HepG2 (cell line): ENCODE results near the gene PBX2. TPM values are rescaled to one million over a fixed set of nuclear protein-coding genes. Genes with fewer than 3 reads are reported as not detected.
A peak's percentile ranks its signal among the peaks of the same experiment; 100 is the strongest.

ENCODE experiments used
- BORCS8-MEF2B ChIP-seq: sonication (generic); formaldehyde crosslinking; IDR thresholded peaks from 2 replicates; pipeline ENCODE4 v1.8.0; 2022; ENCODE audit warnings: mild to moderate bottlenecking, missing genetic modification reagents
- DMAP1 ChIP-seq: IDR thresholded peaks from 2 replicates; pipeline ENCODE4 v1.6.1; 2016
- HNRNPUL1 ChIP-seq: fragments of 200-400 bp; formaldehyde crosslinking; IDR thresholded peaks from 2 replicates; pipeline ENCODE4 v1.6.1; 2017; ENCODE audit warnings: low read depth, mild to moderate bottlenecking, low read length, moderate library complexity
- KDM5B ChIP-seq: sonication (generic); formaldehyde crosslinking; IDR thresholded peaks from 2 replicates; pipeline ENCODE4 v1.4.0; 2020; ENCODE audit warnings: missing genetic modification reagents, mild to moderate bottlenecking, borderline replicate concordance
- KLF15 ChIP-seq: sonication (generic); formaldehyde crosslinking; IDR thresholded peaks from 2 replicates; pipeline ENCODE4 v1.8.1; 2023; ENCODE audit warnings: borderline replicate concordance, mild to moderate bottlenecking, inconsistent platforms, missing genetic modification reagents, mixed read lengths
- NFKBIZ ChIP-seq: IDR thresholded peaks from 2 replicates; pipeline ENCODE4 v1.6.1; 2018; ENCODE audit warnings: missing genetic modification reagents, missing compliant biosample characterization
- SMAD1 ChIP-seq: sonication (generic); formaldehyde crosslinking; IDR thresholded peaks from 2 replicates; pipeline ENCODE4 v1.4.0; 2020; ENCODE audit warnings: missing genetic modification reagents, low read depth, mild to moderate bottlenecking, borderline replicate concordance
- TFDP2 ChIP-seq: sonication (generic); formaldehyde crosslinking; IDR thresholded peaks from 2 replicates; pipeline ENCODE4 v1.4.0; 2020; ENCODE audit warnings: missing genetic modification reagents
- THRA ChIP-seq: sonication (generic); formaldehyde crosslinking; IDR thresholded peaks from 2 replicates; pipeline ENCODE4 v1.4.0; 2020; ENCODE audit warnings: missing genetic modification reagents, borderline replicate concordance
- YEATS4 ChIP-seq: sonication (generic); formaldehyde crosslinking; IDR thresholded peaks from 2 replicates; pipeline ENCODE4 v1.4.0; 2020; ENCODE audit warnings: missing genetic modification reagents, borderline replicate concordance
- ZEB1 ChIP-seq: IDR thresholded peaks from 2 replicates; pipeline ENCODE4 v1.6.1; 2012; ENCODE audit warnings: mild to moderate bottlenecking, low read depth, inconsistent platforms; ENCODE audit not compliant: insufficient replicate concordance
- ZGPAT ChIP-seq: IDR thresholded peaks from 2 replicates; pipeline ENCODE4 v1.6.1; 2016; ENCODE audit warnings: mild to moderate bottlenecking
- ZNF253 ChIP-seq: sonication (generic); formaldehyde crosslinking; IDR thresholded peaks from 2 replicates; pipeline ENCODE4 v1.8.0; 2022; ENCODE audit warnings: mild to moderate bottlenecking, missing genetic modification reagents, borderline replicate concordance
- ZNF317 ChIP-seq: sonication (generic); formaldehyde crosslinking; IDR thresholded peaks from 2 replicates; pipeline ENCODE4 v1.5.0; 2020; ENCODE audit warnings: mild to moderate bottlenecking, missing genetic modification reagents
- ZNF383 ChIP-seq: sonication (generic); formaldehyde crosslinking; IDR thresholded peaks from 2 replicates; pipeline ENCODE4 v1.4.0; 2020; ENCODE audit warnings: missing genetic modification reagents, mild to moderate bottlenecking, borderline replicate concordance
- ZNF430 ChIP-seq: sonication (generic); formaldehyde crosslinking; IDR thresholded peaks from 2 replicates; pipeline ENCODE4 v1.9.0; 2021; ENCODE audit warnings: mild to moderate bottlenecking, missing genetic modification reagents
- ZNF512B ChIP-seq: sonication (generic); formaldehyde crosslinking; IDR thresholded peaks from 2 replicates; pipeline ENCODE4 v1.5.1; 2020; ENCODE audit warnings: missing genetic modification reagents, mild to moderate bottlenecking, borderline replicate concordance
- ZNF556 ChIP-seq: sonication (generic); formaldehyde crosslinking; IDR thresholded peaks from 2 replicates; pipeline ENCODE4 v1.4.0; 2020; ENCODE audit warnings: mild to moderate bottlenecking, missing genetic modification reagents, borderline replicate concordance
- ZNF577 ChIP-seq: sonication (generic); formaldehyde crosslinking; IDR thresholded peaks from 2 replicates; pipeline ENCODE4 v1.4.0; 2020; ENCODE audit warnings: mild to moderate bottlenecking, low read depth, missing genetic modification reagents, borderline replicate concordance
- ZNF720 ChIP-seq: sonication (generic); formaldehyde crosslinking; IDR thresholded peaks from 2 replicates; pipeline ENCODE4 v1.4.0; 2020; ENCODE audit warnings: missing genetic modification reagents
- ZNF747 ChIP-seq: sonication (generic); formaldehyde crosslinking; IDR thresholded peaks from 2 replicates; pipeline ENCODE4 v1.8.1; 2023; ENCODE audit warnings: missing genetic modification reagents, mild to moderate bottlenecking, borderline replicate concordance
- ZSCAN9 ChIP-seq: IDR thresholded peaks from 2 replicates; pipeline ENCODE4 v1.6.1; 2016; ENCODE audit warnings: borderline replicate concordance
- polyA plus RNA-seq, 8 experiments: library from polyadenylated mRNA; depleted of rRNA in 3 of 8; stranded (reverse) in 7 of 8; unstranded in 1 of 8; fragments of >200 nt; fragmentation: Illumina TruSeq in 4 of 8; extraction: Trizol in 4 of 8; gene quantifications; 2 replicates each; pipeline versions ENCODE4 v1.2.1 to v1.2.3, GENCODE V29; 2011 to 2016; ENCODE audit warnings: low read depth in 4 of 8, missing spikeins in 1 of 8, mixed read lengths in 1 of 8; ENCODE audit not compliant: insufficient read depth in 1 of 8
- total RNA-seq, 5 experiments: library from RNA; depleted of rRNA; stranded (reverse); fragments of >200 nt; fragmentation: Illumina TruSeq; extraction: Trizol; gene quantifications; 2 replicates each; pipeline ENCODE4 v1.2.3, GENCODE V29; 2016; ENCODE audit warnings: low read depth in 1 of 5

PBX2 gene
- total and polyA plus RNA-seq, 2 of the 13 experiments (the other 11 are each of a cell fraction or from before 2014, with no cell fraction given): 42.3 to 77.8 TPM

- TF ChIP-seq THRA (peak; percentile 2; the same call in 1 of the 2 replicates), ZNF747 (CRISPR knock-in tag) (peak; percentile 83; the same call in 1 of the 2 replicates), KLF15 (CRISPR knock-in tag) (no peak), ZNF317 (CRISPR knock-in tag) (peak; percentile 69; the same call in 1 of the 2 replicates), ZGPAT (CRISPR knock-in tag) (peak; percentile 29), KDM5B (CRISPR knock-in tag) (peak; percentile 27; the same call in 1 of the 2 replicates), SMAD1 (CRISPR knock-in tag) (peak; percentile 35; the same call in 1 of the 2 replicates), ZSCAN9 (0 out of 2 replicates have a peak, but pooled peaks have one; percentile 30), TFDP2 (peak; percentile 79), ZNF512B (CRISPR knock-in tag) (no peak), DMAP1 (CRISPR knock-in tag) (peak; percentile 78), BORCS8-MEF2B (CRISPR knock-in tag) (peak; percentile 63; the same call in 1 of the 2 replicates), ZNF720 (no peak), HNRNPUL1 (no peak), NFKBIZ (CRISPR knock-in tag) (no peak), YEATS4 (CRISPR knock-in tag) (0 out of 2 replicates have a peak, but pooled peaks have one; percentile 7), ZNF577 (CRISPR knock-in tag) (peak; percentile 76; the same call in 1 of the 2 replicates), ZNF556 (CRISPR knock-in tag) (peak; percentile 64; the same call in 1 of the 2 replicates), ZNF383 (no peak; the same call in 1 of the 2 replicates), ZNF430 (CRISPR knock-in tag) (no peak), ZNF253 (CRISPR knock-in tag) (no peak), ZEB1 (peak; percentile 78)
Measured at GRCh38 chr6:32177183-32177787, 12.7 kb downstream of the PBX2 start (continued).
